GM23248 (cell line): ENCODE measurements around the gene TSPAN14. TPM values are rescaled to one million over a fixed set of nuclear protein-coding genes. Genes with fewer than 3 reads are reported as not detected.
A peak's percentile ranks its signal among the peaks of the same experiment; 100 is the strongest.

ENCODE experiments used
- DNase-seq: peaks from one replicate; pipeline ENCODE4 v3.0.0-alpha.2; 2015
- H2AFZ ChIP-seq: fragments of 200-600 bp; sonication (generic); 2 replicates; pipeline ENCODE4 v1.6.1; 2016; ENCODE audit warnings: antibody characterized with exemption
- H3F3A ChIP-seq: fragments of 200-600 bp; sonication (generic); 2 replicates; pipeline ENCODE4 v1.6.1; 2016; ENCODE audit warnings: mild to moderate bottlenecking, antibody characterized with exemption, mixed run types; ENCODE audit not compliant: insufficient read depth
- H3K27ac ChIP-seq: fragments of 200-600 bp; sonication (generic); 2 replicates; pipeline ENCODE4 v1.5.1; 2016; ENCODE audit warnings: mild to moderate bottlenecking
- H3K27me3 ChIP-seq: fragments of 200-600 bp; sonication (generic); replicated peaks from 2 replicates; pipeline ENCODE4 v1.6.1; 2016; ENCODE audit warnings: mild to moderate bottlenecking; ENCODE audit not compliant: insufficient read depth
- H3K36me3 ChIP-seq: fragments of 200-600 bp; sonication (generic); 2 replicates; pipeline ENCODE4 v1.6.1; 2016; ENCODE audit warnings: low read depth, mild to moderate bottlenecking
- H3K4me1 ChIP-seq: fragments of 200-600 bp; sonication (generic); 2 replicates; pipeline ENCODE4 v1.6.1; 2016; ENCODE audit warnings: mild to moderate bottlenecking; ENCODE audit not compliant: insufficient read depth
- H3K4me2 ChIP-seq: fragments of 200-600 bp; sonication (generic); one replicate; pipeline ENCODE4 v1.6.1; 2016; ENCODE audit warnings: mild to moderate bottlenecking; ENCODE audit not compliant: unreplicated experiment
- H3K4me3 ChIP-seq: fragments of 200-600 bp; sonication (generic); 2 replicates; pipeline ENCODE4 v1.5.1; 2016; ENCODE audit warnings: mild to moderate bottlenecking
- H3K79me2 ChIP-seq: fragments of 200-600 bp; sonication (generic); 2 replicates; pipeline ENCODE4 v1.6.1; 2016; ENCODE audit warnings: mild to moderate bottlenecking; ENCODE audit not compliant: insufficient read depth
- H3K9ac ChIP-seq: fragments of 200-600 bp; sonication (generic); 2 replicates; pipeline ENCODE4 v1.6.1; 2016; ENCODE audit warnings: mild to moderate bottlenecking
- H3K9me2 ChIP-seq: fragments of 200-600 bp; sonication (generic); 2 replicates; pipeline ENCODE4 v1.6.1; 2016; ENCODE audit warnings: mixed run types, mild to moderate bottlenecking, moderate library complexity; ENCODE audit not compliant: insufficient read depth
- H3K9me3 ChIP-seq: fragments of 200-600 bp; sonication (generic); one replicate; pipeline ENCODE4 v1.6.1; 2017; ENCODE audit warnings: low read depth
- H4K20me1 ChIP-seq: fragments of 200-600 bp; sonication (generic); 2 replicates; pipeline ENCODE4 v1.6.0; 2016; ENCODE audit not compliant: insufficient read depth
- EZH2 ChIP-seq: fragments of 200-600 bp; sonication (generic); IDR thresholded peaks from 2 replicates; pipeline ENCODE4 v1.6.1; 2018; ENCODE audit warnings: antibody characterized with exemption, mild to moderate bottlenecking; ENCODE audit not compliant: insufficient read depth, poor library complexity, severe bottlenecking
- EZH2phosphoT487 ChIP-seq: fragments of 200-600 bp; sonication (generic); IDR thresholded peaks from 2 replicates; pipeline ENCODE4 v1.6.1; 2018; ENCODE audit warnings: antibody characterized with exemption, moderate library complexity, mild to moderate bottlenecking, low read depth; ENCODE audit not compliant: insufficient read depth
- WGBS, 2 experiments: methylation state at CpG; one replicate each; pipeline ENCODE4 v1.1.6; 2015 to 2017; ENCODE audit warnings: low lambda C conversion rate in 2 of 2, low coverage in 1 of 2; ENCODE audit errors: missing lambda C conversion rate in 2 of 2; 5-methylcytosine and 5-hydroxymethylcytosine counted together
- in situ Hi-C: fragments of 300-500 bp; cut with MboI; formaldehyde crosslinking; loops from 2 replicates; pipeline ENCODE4 v1.15.0; 2020
- polyA plus RNA-seq: library from polyadenylated mRNA; unstranded; fragments of >200 nt; fragmentation: Nextera tagmentation; extraction: Ambion mirVana; gene quantifications from 2 replicates; pipeline ENCODE4 v1.2.1, GENCODE V29; 2016
- total RNA-seq: library from RNA; depleted of rRNA; stranded (reverse); fragments of >200 nt; shearing (Covaris generic); gene quantifications from 2 replicates; pipeline ENCODE4 v1.2.3, GENCODE V29; 2014

TSPAN14 gene
- total and polyA plus RNA-seq, 2 experiments from 2014 or later, result 14.1 to 23.7 TPM

- peak overlapping the region; percentile 41; the same call in 1 of the 2 replicates for H2AFZ ChIP-seq
- H3K4me2 ChIP-seq, result no peak overlapping the region
- H3K4me3 ChIP-seq, result peak overlapping the region; percentile 44; the same call in 1 of the 2 replicates
- no peak for TF ChIP-seq EZH2phosphoT487
- TF ChIP-seq EZH2, result peak; percentile 18
- peak; percentile 9 for DNase-seq
- no peaks in the 10 kb centered on the region for H3K9me3 ChIP-seq
- no peaks in the 10 kb centered on the region for H4K20me1 ChIP-seq
- peaks cover 32% of the 10 kb centered on the region for H3K27me3 ChIP-seq
- no peaks in the 10 kb centered on the region for H3F3A ChIP-seq
- in situ Hi-C loops, result no loop called here
- no peaks in the 10 kb centered on the region for H3K9me2 ChIP-seq
- no peak overlapping the region for H3K9ac ChIP-seq
- WGBS, 2 experiments, result 39 to 43% methylated on average over 16 of the region's 16 CpGs
- H3K36me3 ChIP-seq, result no peaks in the 10 kb centered on the region
- no peaks in the 10 kb centered on the region for H3K79me2 ChIP-seq
- no peak overlapping the region for H3K27ac ChIP-seq
- no peaks in the 10 kb centered on the region for H3K4me1 ChIP-seq
These were observed 46.3 kb upstream of the TSPAN14 start for GRCh38 chr10:80407812-80408241.

- peak within 1 kb of the TSS; percentile 16 for H3K4me2 ChIP-seq
- H3K4me3 ChIP-seq, result peak within 1 kb of the TSS; percentile 44
- DNase-seq, result peak; percentile 12
- no peaks in the 10 kb centered on the region for H3K9me3 ChIP-seq
- H3K9ac ChIP-seq, result no peak within 1 kb of the TSS
- WGBS, 2 experiments, result 4% methylated on average over 73 to 86 of the region's 96 CpGs
- H3K4me1 ChIP-seq, result no peaks in the 10 kb centered on the region
- peak within 1 kb of the TSS; percentile 41 for H2AFZ ChIP-seq
- in situ Hi-C loops, result no loop called here
- no peak within 1 kb of the TSS for H3K27ac ChIP-seq
- peaks cover 32% of the 10 kb centered on the region for H3K27me3 ChIP-seq
- H3F3A ChIP-seq, result no peaks in the 10 kb centered on the region
- no peaks in the 10 kb centered on the region for H3K79me2 ChIP-seq
- H3K9me2 ChIP-seq, result no peaks in the 10 kb centered on the region
- H4K20me1 ChIP-seq, result no peaks in the 10 kb centered on the region
- no peaks in the 10 kb centered on the region for H3K36me3 ChIP-seq
- TF ChIP-seq EZH2phosphoT487, result no peak
- peak; percentile 8 for TF ChIP-seq EZH2
These were observed 45.6 kb upstream of the TSPAN14 start, which contains the start of gene PRXL2A for GRCh38 chr10:80408242-80409101. PRXL2A (plus strand) TSS chr10:80408551; CDS start chr10:80420468, 11,917 bp downstream.

GRCh38 chr10:80409121-80409520 is 45.0 kb upstream of the TSPAN14 start:
- WGBS, 2 experiments, result 33 to 39% methylated on average over 12 of the region's 12 CpGs
- Histone ChIP-seq H3K9me2 (no peaks in the 10 kb centered on the region), H3K4me3 (no peak overlapping the region), H4K20me1 (no peaks in the 10 kb centered on the region), H3K4me1 (no peaks in the 10 kb centered on the region), H3K4me2 (no peak overlapping the region), H3K9me3 (no peaks in the 10 kb centered on the region), H3K36me3 (no peaks in the 10 kb centered on the region), H3K27ac (no peak overlapping the region), H2AFZ (no peak overlapping the region), H3F3A (no peaks in the 10 kb centered on the region), H3K9ac (no peak overlapping the region), H3K79me2 (no peaks in the 10 kb centered on the region), H3K27me3 (peaks cover 32% of the 10 kb centered on the region)
- no peak for TF ChIP-seq EZH2
- TF ChIP-seq EZH2phosphoT487, result no peak
- no peak for DNase-seq
- in situ Hi-C loops, result no loop called here

- Histone ChIP-seq H3K79me2 (no peaks in the 10 kb centered on the region), H4K20me1 (no peaks in the 10 kb centered on the region), H3K4me1 (no peaks in the 10 kb centered on the region), H3K9ac (no peak overlapping the region), H3K4me3 (no peak overlapping the region), H3K9me2 (no peaks in the 10 kb centered on the region), H3F3A (no peaks in the 10 kb centered on the region), H3K27ac (no peak overlapping the region), H2AFZ (no peak overlapping the region), H3K36me3 (no peaks in the 10 kb centered on the region), H3K27me3 (peaks cover 32% of the 10 kb centered on the region), H3K4me2 (no peak overlapping the region), H3K9me3 (no peaks in the 10 kb centered on the region)
- no peak for DNase-seq
- no peak for TF ChIP-seq EZH2
- TF ChIP-seq EZH2phosphoT487, result no peak
- in situ Hi-C loops, result no loop called here
- 40 to 50% methylated on average over 2 of the region's 2 CpGs for WGBS, 2 experiments
These were observed 44.0 kb upstream of the TSPAN14 start for GRCh38 chr10:80410122-80410521.
